ENCODE results near the gene PP2D1.

- TF ChIP-seq CTCF (IDR thresholded peaks at IDR 0.05; ENCODE audit: extremely low read depth in 1 of 2, insufficient read depth in 1 of 2, low read depth in 1 of 2, low read length in 2 of 2) (no peak), POLR2AphosphoS5 (IDR thresholded peaks at IDR 0.05; ENCODE audit: insufficient read depth, low read depth, low read length) (no peak), POLR2A (IDR thresholded peaks at IDR 0.05; ENCODE audit: low read depth, low read length) (no peak), EZH2 (IDR thresholded peaks at IDR 0.05; ENCODE audit: borderline replicate concordance, low read depth, low read length, severe bottlenecking) (no peak), GATA2 (IDR thresholded peaks at IDR 0.05; ENCODE audit: insufficient read depth, insufficient read length, low read depth, low read length) (no peak), MYC (IDR thresholded peaks at IDR 0.05; ENCODE audit: low read depth, low read length) (no peak), JUN (IDR thresholded peaks at IDR 0.05; ENCODE audit: borderline replicate concordance, insufficient read depth, insufficient read length, low read depth) (no peak), FOS (IDR thresholded peaks at IDR 0.05; ENCODE audit: borderline replicate concordance, insufficient read depth, low read length) (no peak)
Observed at GRCh38 chr3:20001932-20002331, 10.1 kb downstream of the PP2D1 start.
